Testis (tissue), 3 donors: ENCODE results near the gene IL26. TPM values are rescaled to one million over a fixed set of nuclear protein-coding genes. Genes with fewer than 3 reads are reported as not detected.
"Not testable (repeated sequence)": the region's sequence is repeated elsewhere in the genome, so short reads cannot be mapped to it uniquely, and the experiment has no call there.

Experiments
- DNase-seq: peaks from one replicate; pipeline ENCODE4 v3.0.0-alpha.2; 2019
- H3K27ac ChIP-seq, 2 donors: fragments of 200-600 bp; sonication (generic); one replicate each; pipeline ENCODE4 v1.5.1; 2019
- H3K27me3 ChIP-seq: fragments of 200-600 bp; sonication (generic); one replicate; pipeline ENCODE4 v1.5.1; 2019
- H3K36me3 ChIP-seq: fragments of 200-600 bp; sonication (generic); one replicate; pipeline ENCODE4 v1.5.1; 2017; ENCODE audit warnings: low read depth; ENCODE audit errors: missing control alignments
- H3K4me1 ChIP-seq: fragments of 200-600 bp; sonication (generic); one replicate; pipeline ENCODE4 v1.5.1; 2019
- H3K4me3 ChIP-seq, 2 donors: fragments of 200-600 bp; sonication (generic); one replicate each; pipeline ENCODE4 v1.5.1; 2017 to 2019
- H3K9me3 ChIP-seq: fragments of 200-600 bp; sonication (generic); one replicate; pipeline ENCODE4 v1.5.1; 2017
- POLR2A ChIP-seq: fragments of 450-650 bp; IDR thresholded peaks from one replicate; pipeline ENCODE4 v1.6.1; 2017; ENCODE audit warnings: antibody characterized with exemption, mild to moderate bottlenecking, moderate library complexity
- WGBS, 2 donors: methylation state at CpG; one replicate each; pipeline ENCODE4 v1.1.5; 2018; 5-methylcytosine and 5-hydroxymethylcytosine counted together
- intact Hi-C: fragments of 100-400 bp; cut with DNase I; formaldehyde crosslinking; loops from one replicate; pipeline ENCODE4 v1.15.1; 2023; ENCODE audit warnings: low total_unique reads
- polyA plus RNA-seq: library from polyadenylated mRNA; stranded (reverse); fragments of 350-450 nt; fragmentation: Illumina TruSeq; extraction: RNeasy Lipid Tissue Mini Kit (QIAGEN cat#74804); gene quantifications from one replicate; pipeline ENCODE4 v1.2.3, GENCODE V29; 2014; ENCODE audit warnings: low read depth, low replicate concordance; ENCODE audit not compliant: insufficient read depth
- total RNA-seq, 2 donors: library from RNA; depleted of rRNA; stranded (reverse); fragments of >200 nt; gene quantifications; one replicate each; pipeline ENCODE4 v1.2.3, GENCODE V29; 2016
- TF ChIP-seq, protein P1 (sequence below), 3 experiments: fragments of 450-650 bp in 2 of 3; fragments of 200-600 bp in 1 of 3; sonication (generic) in 1 of 3; IDR thresholded peaks; one replicate each; pipeline ENCODE4 v1.5.1; 2016 to 2019; ENCODE audit warnings: antibody characterized with exemption in 3 of 3, mild to moderate bottlenecking in 2 of 3, moderate library complexity in 1 of 3

Gene IL26
- total and polyA plus RNA-seq, 3 donors from 2014 or later: not detected

- intact Hi-C loops: no loop called here
- no peak for TF ChIP-seq POLR2A
- TF ChIP-seq, protein P1, sequence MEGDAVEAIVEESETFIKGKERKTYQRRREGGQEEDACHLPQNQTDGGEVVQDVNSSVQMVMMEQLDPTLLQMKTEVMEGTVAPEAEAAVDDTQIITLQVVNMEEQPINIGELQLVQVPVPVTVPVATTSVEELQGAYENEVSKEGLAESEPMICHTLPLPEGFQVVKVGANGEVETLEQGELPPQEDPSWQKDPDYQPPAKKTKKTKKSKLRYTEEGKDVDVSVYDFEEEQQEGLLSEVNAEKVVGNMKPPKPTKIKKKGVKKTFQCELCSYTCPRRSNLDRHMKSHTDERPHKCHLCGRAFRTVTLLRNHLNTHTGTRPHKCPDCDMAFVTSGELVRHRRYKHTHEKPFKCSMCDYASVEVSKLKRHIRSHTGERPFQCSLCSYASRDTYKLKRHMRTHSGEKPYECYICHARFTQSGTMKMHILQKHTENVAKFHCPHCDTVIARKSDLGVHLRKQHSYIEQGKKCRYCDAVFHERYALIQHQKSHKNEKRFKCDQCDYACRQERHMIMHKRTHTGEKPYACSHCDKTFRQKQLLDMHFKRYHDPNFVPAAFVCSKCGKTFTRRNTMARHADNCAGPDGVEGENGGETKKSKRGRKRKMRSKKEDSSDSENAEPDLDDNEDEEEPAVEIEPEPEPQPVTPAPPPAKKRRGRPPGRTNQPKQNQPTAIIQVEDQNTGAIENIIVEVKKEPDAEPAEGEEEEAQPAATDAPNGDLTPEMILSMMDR (IDR thresholded peaks at IDR 0.05): no peak
Observed at GRCh38 chr12:68176257-68176656, 49.4 kb downstream of the IL26 start.

GRCh38 chr12:68175557-68176061, 50.0 kb downstream of the IL26 start:
- H3K36me3 ChIP-seq: no peaks in the 10 kb centered on the region
- WGBS, 2 donors: 66 to 69% methylated on average over 4 of the region's 4 CpGs
- intact Hi-C loops: no loop called here
- no peak for TF ChIP-seq POLR2A
- TF ChIP-seq, protein P1 (IDR thresholded peaks at IDR 0.05): no peak
- H3K4me3 ChIP-seq: no peak overlapping the region
- no peak overlapping the region for H3K27ac ChIP-seq
- no peaks in the 10 kb centered on the region for H3K27me3 ChIP-seq
- no peaks in the 10 kb centered on the region for H3K9me3 ChIP-seq
- H3K4me1 ChIP-seq: no peaks in the 10 kb centered on the region
- no peak for DNase-seq

More at GRCh38 chr12:68176257-68176656, 49.4 kb downstream of the IL26 start:
- H3K36me3 ChIP-seq: no peaks in the 10 kb centered on the region
- H3K27ac ChIP-seq: no peak overlapping the region
- no peaks in the 10 kb centered on the region for H3K9me3 ChIP-seq
- H3K4me1 ChIP-seq: no peaks in the 10 kb centered on the region
- DNase-seq: no peak
- no peaks in the 10 kb centered on the region for H3K27me3 ChIP-seq
- H3K4me3 ChIP-seq: no peak overlapping the region

DNA sequence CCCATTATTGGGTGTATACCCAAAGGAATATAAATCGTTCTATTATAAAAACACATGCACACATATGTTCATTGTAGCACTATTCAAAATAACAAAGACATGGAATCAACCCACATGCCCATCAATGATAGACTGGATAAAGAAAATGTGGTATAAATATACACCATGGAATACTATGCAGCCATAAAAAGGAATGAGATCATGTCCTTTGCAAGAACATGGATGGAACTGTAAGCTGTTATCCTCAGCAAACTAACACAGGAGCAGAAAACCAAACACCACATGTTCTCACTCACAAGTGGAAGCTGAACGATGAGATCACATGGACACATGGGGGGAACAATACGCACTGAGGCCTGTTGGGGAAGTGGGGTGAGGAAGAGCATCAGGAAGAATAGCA, 50.8 kb downstream of the IL26 start:
- H3K4me3 ChIP-seq, DNase-seq, H3K27ac ChIP-seq, intact Hi-C loops, H3K27me3 ChIP-seq, H3K9me3 ChIP-seq, H3K36me3 ChIP-seq, H3K4me1 ChIP-seq: not testable (repeated sequence)
- 92 to 97% methylated on average over 3 of the region's 3 CpGs for WGBS, 2 donors

- Histone ChIP-seq H3K4me1 (no peaks in the 10 kb centered on the region), H3K27ac (no peak overlapping the region), H3K9me3 (no peaks in the 10 kb centered on the region), H3K27me3 (no peaks in the 10 kb centered on the region), H3K36me3 (no peaks in the 10 kb centered on the region), H3K4me3 (no peak overlapping the region)
- no peak for DNase-seq
- intact Hi-C loops: no loop called here
- no peak for TF ChIP-seq POLR2A
- TF ChIP-seq, protein P1 (IDR thresholded peaks at IDR 0.05): no peak
Observed at GRCh38 chr12:68173792-68174191, 51.8 kb downstream of the IL26 start.

GRCh38 chr12:68170726-68171125, 54.9 kb downstream of the IL26 start:
- 96 to 97% methylated on average over 2 of the region's 2 CpGs for WGBS, 2 donors
- Histone ChIP-seq H3K27ac (no peak overlapping the region), H3K27me3 (no peaks in the 10 kb centered on the region), H3K36me3 (no peaks in the 10 kb centered on the region), H3K9me3 (no peaks in the 10 kb centered on the region), H3K4me3 (no peak overlapping the region), H3K4me1 (no peaks in the 10 kb centered on the region)
- no peak for DNase-seq
- TF ChIP-seq POLR2A: no peak
- intact Hi-C loops: no loop called here

- Histone ChIP-seq H3K9me3 (no peaks in the 10 kb centered on the region), H3K4me1 (no peaks in the 10 kb centered on the region), H3K27me3 (no peaks in the 10 kb centered on the region), H3K4me3 (no peak overlapping the region), H3K27ac (no peak overlapping the region), H3K36me3 (no peaks in the 10 kb centered on the region)
- no peak for TF ChIP-seq POLR2A
- TF ChIP-seq, protein P1 (IDR thresholded peaks at IDR 0.05): no peak
- intact Hi-C loops: no loop called here
- 90 to 93% methylated on average over 1 of the region's 1 CpG for WGBS, 2 donors
- DNase-seq: no peak
Observed at GRCh38 chr12:68169213-68169889, 56.3 kb downstream of the IL26 start.
